HG03025 (cell line): ENCODE measurements around the gene LMF1.

Experiments used
- ATAC-seq: cut with Tn5 transposase; IDR thresholded peaks from one replicate; pipeline ENCODE4 v1.9.1; 2021; ENCODE audit warnings: mild to moderate bottlenecking, moderate library complexity; ENCODE audit not compliant: unreplicated experiment, low FRiP score

LMF1 gene

DNA sequence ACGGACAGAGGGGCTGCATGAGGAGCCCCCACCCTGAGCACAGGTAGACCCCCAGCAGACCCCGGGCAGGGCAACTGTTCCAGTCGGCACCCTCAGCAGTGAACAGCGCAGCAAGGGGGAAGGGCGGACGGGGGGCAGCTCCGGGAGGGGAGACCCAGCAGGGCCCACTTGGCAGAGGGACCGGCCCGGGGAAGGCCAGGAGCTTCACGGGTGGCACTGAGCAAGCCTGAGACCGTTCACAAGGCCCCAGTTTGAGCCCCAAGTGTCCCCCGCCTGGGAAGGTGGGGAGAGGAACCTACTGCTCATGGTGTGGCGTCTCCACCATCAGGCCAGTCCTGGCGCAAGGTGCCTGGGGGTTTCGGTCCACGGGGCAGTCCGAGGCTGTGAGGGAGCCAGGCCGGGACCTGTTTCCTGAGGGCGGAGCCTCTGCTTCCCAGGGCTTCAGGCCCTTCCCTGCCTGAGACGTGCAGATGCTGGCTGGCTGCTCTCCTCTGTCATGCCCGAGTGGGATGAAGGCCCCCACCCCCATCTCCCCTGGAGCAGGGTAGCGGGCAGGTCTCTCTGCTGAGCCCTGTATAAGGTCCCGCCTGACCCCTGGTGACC, 115.9 kb downstream of the LMF1 start:
- ATAC-seq: no peak

DNA sequence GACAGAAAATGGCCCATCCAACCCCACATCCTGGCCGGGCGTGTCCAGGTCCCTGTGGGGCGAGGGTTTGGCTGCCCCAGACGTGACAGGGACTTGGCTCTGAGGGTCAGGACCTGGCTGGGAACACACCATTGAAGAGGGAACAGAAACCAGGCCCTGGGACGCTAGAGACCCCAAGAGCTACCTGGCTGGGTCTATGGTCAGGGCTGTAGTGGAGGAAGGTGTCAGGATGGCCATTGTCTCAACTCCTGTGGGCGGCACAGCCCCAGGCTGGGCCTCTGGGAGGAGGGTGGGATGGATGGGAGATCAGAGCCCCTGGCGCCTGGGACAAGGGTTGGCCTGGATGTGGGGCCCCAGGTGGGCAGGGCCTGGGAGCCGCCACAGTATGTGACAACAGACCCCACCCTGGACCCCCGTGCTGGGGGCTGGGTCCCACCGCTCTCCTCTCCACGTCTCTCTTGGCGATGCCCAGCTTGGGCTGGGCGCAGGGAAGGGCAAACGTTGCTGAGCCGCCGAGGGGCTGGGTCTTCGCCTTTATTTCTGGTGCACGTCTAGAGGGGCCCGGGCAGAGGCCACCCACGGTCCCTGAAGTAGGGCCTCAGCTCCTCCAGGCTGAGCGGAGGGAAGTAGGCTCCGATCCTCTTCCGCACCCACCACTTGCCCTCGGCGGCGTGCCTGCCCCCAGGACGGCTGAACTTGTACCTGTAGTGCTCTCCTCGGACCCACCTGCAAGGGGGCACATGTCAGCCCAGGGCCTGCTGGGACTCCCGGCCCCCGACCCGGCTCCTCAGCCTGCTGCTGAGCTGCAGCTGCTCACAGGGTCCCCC, 116.6 kb downstream of the LMF1 start:
- no peak for ATAC-seq

DNA sequence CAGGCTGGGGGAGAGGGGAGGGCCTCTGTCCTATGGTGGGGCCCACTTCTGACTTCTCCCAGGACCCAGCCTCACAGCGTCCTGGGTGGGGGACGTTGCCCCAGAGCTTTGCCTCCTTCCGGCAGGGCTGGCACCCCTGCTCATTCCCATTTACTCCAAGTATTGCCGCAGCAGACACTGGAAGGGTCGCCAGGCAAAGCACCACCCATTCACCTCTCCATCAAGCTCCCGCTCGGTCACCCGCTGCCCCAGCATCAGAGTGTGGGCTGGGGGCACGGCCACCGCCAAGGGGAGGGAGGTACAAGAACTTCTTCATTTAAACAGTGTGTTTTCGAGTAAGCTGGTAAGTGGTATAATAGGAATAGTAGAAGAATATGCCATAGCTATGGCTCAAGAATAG, 117.5 kb downstream of the LMF1 start:
- ATAC-seq: no peak

- ATAC-seq: no peak
Observed at GRCh38 chr16:852451-853185, 118.2 kb downstream of the LMF1 start.

DNA sequence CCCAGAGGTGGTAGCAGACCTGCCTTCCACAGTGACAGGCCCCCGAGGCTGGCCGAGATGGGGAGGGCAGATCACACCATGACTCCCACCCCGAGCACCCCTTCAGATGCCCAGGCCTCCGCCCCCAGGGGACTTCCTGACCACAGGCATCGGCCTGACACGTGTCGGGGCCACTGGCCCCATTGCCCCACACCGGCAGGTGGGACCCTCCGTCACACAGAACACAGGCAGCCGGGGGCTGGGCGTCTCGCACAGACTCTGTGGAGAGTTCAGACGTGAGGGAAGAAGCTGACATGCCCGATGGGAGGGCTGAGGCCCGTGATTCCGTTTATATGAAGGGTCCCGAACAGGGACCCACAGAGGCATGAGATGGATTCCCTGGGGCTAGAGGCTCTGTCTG, 118.9 kb downstream of the LMF1 start:
- ATAC-seq: no peak

GRCh38 chr16:851209-851810, 119.5 kb downstream of the LMF1 start:
- no peak for ATAC-seq

DNA sequence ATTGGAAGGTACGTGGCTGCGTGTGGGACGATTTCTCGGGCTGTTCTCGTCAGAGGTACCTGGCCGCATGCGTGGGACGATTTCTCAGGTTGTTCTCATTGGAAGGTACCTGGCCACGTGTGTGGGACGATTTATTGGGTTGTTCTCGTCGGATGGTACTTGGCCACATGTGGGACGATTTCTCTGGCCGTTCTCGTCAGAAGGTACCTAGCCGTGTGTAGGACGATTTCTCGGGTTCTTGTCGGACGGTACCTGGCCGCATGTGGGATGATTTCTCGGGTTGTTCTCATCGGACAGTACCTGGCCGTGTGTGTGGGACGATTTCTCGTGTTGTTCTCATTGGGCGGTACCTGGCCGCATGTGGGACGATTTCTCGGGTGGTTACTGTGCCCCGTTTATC, 120.1 kb downstream of the LMF1 start:
- no peak for ATAC-seq

DNA sequence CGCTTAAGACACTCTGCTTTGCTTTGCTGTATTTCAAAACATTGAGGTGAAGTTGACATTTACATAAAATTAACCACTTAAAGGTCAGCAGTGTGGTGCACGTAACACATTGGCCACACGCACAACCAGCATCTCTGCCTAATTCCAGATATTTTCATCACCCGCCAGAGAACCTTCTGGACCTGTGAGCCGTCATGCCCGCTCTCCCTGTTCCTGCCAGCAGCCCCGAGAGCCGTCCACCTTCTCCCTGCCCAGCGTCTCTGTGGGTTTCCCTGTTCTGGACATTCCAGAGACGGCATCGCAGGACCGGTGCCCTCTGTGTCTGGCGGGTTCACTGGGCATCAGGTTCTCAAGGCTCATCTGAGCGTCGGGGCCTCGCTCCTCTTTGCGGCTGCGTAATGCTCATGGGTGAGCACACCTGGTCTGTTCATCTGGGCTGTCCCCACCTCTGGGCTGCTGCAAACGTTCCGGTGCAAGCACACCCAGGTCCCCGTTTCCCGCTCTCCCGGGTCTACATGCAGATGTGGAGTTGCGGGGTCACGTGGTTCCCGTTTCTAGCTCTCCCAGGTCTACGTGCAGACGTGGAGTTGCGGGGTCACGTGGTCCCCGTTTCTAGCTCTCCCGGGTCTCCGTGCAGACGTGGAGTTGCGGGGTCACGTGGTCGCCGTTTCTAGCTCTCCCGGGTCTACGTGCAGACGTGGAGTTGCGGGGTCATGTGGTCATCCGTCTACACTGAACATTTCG, 122.1 kb downstream of the LMF1 start:
- no peak for ATAC-seq

GRCh38 chr16:847681-848445, 122.9 kb downstream of the LMF1 start:
- no peak for ATAC-seq

DNA sequence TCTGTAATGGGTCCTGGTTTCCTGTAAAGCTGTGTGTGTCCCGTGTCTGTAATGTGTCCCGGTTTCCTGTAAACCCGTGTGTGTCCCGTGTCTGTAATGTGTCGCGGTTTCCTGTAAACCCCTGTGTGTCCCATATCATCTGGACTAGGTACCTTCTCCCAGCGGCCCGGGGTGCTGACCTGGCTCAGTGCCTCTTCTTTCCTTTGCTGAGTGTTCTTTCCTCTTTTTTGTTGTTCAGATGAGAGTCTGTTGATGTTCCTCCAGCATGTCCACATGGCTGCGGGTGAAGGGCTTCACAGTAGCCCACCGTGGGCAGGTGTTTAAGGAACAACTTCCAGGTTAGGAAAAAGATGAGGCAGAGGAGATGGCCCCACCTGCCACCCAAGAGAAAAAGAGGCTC, 123.6 kb downstream of the LMF1 start:
- ATAC-seq: no peak

DNA sequence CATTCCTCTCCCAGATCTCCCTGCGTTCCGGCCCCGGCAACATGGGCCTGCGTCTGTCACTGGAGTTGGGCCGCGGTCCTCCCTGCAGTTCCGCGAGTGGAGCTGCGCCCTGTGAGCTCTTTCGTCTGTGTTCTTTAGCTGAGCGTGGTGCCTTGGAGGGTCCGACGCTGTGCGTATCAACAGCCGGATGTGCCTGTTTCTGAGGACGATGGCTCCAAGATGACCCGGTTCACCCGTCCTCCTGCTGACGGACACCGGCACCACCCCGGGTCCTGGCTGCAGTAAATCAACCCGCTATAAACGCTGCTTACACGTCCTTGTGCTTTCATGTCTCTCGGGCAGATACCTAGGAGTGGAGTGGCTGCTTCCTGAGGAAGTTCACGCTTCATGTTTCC, 125.4 kb downstream of the LMF1 start:
- ATAC-seq: no peak

DNA sequence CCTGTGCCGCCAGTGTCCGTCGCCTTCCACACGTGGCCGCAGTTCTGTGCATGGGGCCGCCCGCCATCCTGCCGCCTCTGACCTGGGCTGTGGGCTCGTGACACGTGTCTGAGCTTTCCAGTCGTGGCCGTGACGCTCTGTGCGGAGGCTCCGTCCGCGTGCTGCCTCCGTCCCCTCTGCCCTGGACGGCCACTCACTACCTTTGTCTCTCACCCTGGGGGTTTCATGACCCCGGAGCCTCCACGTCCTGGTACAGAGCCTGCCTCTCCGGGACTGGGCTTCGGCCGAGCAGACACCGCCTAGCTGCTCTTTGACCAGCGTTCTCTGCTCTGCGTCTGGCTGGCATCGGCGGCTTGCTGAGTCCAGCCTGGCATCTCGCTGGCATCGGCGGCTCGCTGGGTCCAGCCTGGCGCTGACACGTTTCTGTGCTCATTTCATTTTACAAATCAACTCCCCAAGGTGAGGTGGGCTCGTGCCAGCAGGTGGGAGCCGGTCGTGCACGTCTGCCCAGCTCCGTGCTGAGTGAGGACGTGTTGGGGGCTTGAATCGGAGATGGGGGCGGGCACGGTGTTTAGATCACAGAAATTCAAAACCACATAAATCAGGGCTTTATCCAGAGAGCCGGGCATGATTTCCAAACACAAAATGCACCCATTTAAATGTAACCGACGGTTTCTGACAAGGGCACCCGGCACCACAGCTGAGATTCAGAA, 126.0 kb downstream of the LMF1 start:
- ATAC-seq: no peak

DNA sequence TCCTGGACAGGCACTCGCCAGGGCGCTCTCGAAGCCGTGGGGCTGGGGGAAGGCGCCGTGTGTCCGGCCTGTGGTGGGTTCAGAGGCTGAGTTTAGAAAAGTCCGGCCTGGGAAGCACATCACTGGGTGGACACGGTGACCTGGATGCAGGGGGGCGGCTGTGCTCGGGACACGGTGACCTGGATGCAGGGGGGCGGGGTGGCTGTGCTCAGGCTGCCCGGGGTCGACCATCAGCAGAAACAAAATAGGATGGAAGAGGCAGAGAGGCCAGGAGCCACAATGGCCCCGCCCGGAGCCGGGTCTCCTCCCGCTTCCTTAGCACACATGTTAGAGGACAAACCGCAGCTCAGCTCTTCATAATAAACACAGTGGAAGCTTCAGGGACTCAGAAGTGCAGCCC, 127.0 kb downstream of the LMF1 start:
- ATAC-seq: no peak

GRCh38 chr16:842711-843560, 127.8 kb downstream of the LMF1 start:
- no peak for ATAC-seq

DNA sequence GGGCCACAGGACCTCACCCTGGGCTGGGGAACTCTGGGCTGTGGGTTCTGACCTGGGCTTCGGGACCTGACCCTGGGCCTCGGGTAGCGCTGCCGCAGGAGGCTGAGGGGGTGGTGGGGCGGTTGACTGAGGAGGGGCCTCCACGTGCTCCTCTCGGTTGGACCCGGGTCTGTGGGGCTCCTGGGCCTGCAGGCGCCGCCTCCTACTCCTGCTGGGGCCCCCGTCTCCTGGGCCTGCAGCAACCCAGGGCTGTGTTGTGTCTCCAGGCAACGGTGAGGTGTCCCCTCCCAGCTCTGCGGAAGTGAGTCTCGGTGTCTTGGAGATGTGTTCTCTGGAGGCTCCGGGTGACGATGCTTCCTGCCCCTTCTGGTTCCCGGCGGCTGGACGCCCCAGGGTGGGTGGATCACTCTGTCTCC, 128.7 kb downstream of the LMF1 start:
- no peak for ATAC-seq

DNA sequence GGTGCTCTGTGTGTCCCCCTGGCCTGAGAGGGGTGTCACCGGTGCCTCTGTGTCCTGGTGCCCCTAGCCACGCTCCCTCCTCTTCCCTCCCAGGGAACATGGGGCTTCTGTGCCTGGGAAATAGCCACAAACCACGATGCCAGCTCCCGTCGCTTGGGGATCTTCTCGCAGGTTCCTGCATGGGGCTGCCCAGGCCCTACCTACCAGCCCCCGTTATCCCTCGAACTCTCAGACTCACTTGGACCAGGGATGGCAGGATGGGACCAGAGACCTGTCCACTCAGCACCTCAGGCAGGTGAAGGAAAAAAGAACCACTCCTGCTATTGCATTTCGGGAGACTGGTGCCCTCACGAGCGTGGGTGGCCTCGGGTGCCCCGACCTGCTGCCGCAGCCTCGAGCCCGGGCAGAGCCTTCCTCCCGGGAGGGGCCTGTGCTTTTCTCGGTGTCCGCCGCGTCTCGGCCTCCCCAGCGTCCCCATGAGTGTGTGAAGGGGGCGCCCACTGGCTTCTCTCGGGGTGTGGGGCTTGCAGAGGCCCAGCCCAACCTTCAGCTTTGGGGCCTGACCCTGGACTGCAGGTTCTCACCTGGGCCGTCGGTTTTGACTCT, 129.2 kb downstream of the LMF1 start:
- ATAC-seq: no peak

GRCh38 chr16:840561-841454, 130.0 kb downstream of the LMF1 start:
- ATAC-seq: no peak
